HG02973 (cell line): Measurements from ENCODE around the gene LRBA.

ENCODE experiments used
- ATAC-seq: cut with Tn5 transposase; IDR thresholded peaks from one replicate; pipeline ENCODE4 v1.9.1; 2021; ENCODE audit warnings: moderate library complexity; ENCODE audit not compliant: unreplicated experiment

Gene LRBA

DNA sequence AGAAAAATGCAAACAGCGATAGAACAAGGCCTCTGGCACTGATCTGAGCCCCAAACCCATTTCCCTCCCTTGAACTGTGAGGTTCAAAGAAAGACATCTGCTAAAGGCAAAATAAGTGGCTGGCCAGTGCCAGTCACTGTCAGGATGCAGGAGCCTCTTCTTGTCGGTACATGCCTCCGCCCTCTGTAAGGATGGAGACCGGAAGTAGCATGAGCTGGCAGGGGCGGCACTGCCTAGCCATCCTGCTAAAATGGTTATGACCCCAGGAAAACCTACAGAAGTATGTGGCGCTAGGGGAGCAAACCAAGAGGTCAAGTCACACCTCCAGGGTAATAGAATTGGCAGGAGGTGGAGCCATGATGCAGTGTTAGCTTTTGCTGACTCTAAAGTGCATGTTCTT is 756.5 kb downstream of the LRBA start:
- no peak for ATAC-seq

GRCh38 chr4:150256841-150257730 is 758.0 kb downstream of the LRBA start:
- ATAC-seq = no peak

DNA sequence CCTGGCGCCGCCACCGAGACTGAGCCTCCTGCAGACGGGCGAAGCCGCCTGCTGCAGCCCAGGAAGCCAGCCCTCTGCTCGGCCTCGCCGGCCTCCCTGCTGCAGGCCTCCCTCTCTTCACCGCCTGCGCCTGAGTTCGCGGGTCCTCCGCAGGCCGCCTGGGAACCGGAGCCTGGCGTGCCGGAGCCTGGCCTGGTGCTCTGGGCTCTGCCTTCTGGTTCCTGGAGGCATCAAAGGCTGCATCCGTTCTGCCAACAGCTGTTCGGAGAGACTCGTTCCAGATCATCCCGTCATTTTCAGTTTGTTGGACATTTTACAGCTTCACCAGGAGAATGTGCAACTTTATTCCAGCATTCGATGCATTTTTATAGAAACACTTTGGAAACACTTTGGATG is 758.9 kb downstream of the LRBA start:
- no peak for ATAC-seq

- ATAC-seq = no peak
Measured at GRCh38 chr4:150255610-150256224, 759.4 kb downstream of the LRBA start.

GRCh38 chr4:150253965-150254630 is 761.0 kb downstream of the LRBA start:
- ATAC-seq = no peak

- ATAC-seq = no peak
Measured at GRCh38 chr4:150253416-150253815, 761.7 kb downstream of the LRBA start.

DNA sequence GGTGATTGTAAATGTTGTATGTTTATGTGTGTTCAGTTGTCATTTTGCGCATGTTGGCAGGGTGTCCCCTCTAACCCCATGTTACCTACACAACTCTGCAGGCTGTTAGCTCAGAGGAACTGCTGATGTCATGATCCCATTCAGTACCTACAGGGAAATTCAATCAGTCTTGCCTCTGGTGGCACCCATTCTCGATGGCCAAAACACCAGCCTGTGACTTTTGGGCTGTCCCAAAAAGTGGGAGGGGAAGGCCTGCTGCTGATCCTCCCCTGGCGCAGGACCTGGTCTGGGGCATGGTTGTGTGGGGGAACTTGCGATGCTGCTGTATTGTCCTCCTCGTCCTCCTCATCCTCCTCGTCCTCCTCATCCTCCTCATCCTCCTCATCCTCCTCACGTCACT is 762.3 kb downstream of the LRBA start:
- ATAC-seq = no peak

- no peak for ATAC-seq
Measured at GRCh38 chr4:150252306-150252705, 762.8 kb downstream of the LRBA start.

DNA sequence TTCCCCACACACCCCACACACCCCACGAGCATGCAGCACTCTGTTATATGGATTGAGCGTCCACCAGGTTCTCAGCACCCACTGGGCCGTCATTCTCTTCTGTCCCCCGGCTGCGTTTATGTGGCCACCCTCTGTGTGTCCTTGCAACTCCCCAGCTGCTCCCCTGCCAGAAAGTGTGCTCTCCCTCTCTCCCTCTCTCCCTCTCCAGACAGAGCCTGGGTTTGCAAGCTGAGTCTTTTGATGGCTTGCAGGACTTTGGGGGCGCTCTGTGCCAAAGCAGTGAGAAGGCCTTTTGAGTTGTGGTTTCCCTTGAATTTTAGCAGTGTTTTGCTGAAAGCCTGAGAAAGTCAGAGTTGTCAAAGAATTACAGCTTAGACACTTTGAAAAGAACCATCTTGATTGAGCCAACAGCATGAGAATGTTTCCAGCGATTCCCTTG is 763.3 kb downstream of the LRBA start:
- ATAC-seq = no peak

GRCh38 chr4:150250998-150251651 is 764.0 kb downstream of the LRBA start:
- ATAC-seq = no peak

DNA sequence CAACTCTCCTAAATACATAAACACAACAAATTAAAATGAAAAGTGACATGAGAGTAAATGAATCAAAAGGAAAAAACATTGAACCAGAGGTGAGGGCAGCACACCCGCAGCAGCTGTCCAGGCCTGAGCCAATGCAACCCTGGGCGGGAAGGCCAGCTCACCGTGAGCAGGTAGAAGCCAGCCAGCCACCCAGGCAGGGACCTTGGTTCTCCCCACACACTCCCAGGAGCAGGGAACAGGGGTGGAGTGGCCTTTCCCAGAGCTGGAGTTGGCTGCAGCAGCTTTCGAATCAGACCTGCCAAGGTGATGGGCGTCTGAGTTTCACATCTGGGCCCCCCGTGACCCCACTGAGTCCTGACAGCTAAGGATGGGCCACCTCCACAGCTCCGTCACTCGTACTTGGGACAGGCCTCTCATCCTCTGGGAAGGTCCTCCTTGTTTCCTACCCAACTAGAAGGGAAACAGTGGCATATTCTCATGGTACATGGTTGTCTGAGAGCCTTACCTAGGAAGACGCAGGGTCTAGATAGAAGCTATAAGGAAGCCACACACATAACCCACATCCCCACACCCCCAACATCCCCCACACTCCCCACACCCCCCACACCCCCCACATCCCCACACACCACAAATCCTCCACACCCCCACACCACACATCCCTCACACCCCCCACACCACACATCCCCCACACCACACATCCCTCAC is 764.6 kb downstream of the LRBA start:
- no peak for ATAC-seq

GRCh38 chr4:150248181-150248580 is 766.9 kb downstream of the LRBA start:
- ATAC-seq = no peak

GRCh38 chr4:150247184-150247583 is 767.9 kb downstream of the LRBA start:
- no peak for ATAC-seq

DNA sequence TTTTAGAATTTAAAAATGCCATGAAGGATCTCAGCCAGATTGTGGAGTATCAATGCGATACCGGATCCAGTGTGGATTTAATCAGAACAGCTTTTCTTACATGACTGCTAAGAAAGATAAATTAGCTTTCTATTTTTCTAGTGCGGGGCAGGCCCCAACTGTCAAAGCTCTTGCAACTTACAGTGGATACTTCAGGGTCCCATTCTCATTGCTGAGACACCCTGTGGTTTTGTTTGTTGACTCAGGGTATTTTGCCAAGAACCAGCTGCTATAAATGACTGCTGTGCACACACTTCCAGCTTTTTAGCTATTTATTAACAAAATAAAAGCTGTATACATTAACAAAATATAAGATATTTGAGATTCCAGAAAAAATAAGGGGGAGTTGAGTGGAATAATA is 770.5 kb downstream of the LRBA start:
- no peak for ATAC-seq

GRCh38 chr4:150243932-150244331 is 771.2 kb downstream of the LRBA start:
- no peak for ATAC-seq

DNA sequence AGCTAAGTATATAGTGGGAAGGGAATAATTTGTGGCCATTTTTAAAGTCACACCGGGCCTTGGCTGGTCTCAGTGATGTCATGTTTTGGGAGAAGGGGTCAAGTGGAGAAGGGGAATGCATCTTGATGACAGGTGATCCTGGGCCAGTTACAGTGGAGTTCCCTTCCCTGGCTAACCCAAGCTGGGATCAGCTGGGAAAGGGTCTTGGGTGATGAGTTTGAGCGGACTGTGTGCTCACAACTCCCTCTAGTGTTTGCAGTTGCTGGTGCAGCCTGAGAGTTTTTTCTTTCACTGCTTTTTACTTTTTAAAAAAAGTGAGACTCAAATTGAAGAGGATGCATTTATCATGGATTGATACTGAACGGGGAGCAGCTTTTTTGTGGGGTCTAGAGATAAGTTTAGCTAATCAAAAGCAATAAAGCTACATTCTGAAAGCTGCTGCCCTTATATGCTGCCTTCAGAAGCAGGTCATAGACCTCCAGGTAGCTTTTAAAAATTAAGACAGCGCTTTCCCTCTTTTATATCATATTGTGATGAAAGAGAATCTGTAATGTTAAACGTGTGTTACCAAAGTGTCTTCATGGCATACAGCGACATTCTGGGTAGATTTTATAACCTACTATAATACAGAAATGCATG is 772.1 kb downstream of the LRBA start:
- peak; percentile 60 for ATAC-seq

GRCh38 chr4:150240011-150240410 is 775.1 kb downstream of the LRBA start:
- ATAC-seq = no peak

GRCh38 chr4:150238591-150238990 is 776.5 kb downstream of the LRBA start:
- ATAC-seq = no peak

DNA sequence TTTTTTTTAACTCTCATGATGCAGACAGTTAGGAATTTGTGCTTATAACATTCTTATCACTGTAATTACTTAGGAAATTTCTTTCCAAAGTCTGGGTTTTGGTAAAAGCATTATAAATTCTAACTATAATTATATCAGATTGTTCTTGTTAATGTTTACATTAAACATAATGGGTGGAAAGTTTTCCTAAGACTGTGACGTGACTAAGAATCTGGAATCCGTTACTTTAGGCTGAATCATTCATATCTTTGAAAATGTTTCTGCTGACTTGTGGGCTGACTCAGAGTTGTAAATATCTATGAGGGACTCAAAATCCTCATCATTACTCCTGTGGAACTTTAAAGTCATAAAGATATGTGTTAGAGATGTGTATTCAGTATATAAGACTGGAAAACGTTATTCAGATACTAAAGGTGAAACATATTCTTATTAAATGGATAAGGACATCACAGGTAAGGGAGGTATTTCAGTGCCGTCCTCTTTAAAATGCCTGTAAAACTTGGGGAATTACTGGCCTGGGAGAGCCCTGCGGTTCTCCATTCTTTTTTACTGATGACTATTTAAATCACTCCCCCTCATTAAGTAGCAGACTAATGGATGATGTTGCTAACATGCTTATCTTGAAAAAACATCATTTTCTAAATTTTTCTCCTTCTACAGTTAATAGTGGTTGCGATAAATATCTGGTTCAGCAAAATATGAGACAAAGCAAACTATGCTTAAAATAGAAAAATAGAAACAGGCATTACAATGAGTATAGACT is 777.8 kb downstream of the LRBA start:
- ATAC-seq = no peak

GRCh38 chr4:150236626-150237025 is 778.5 kb downstream of the LRBA start:
- ATAC-seq = no peak
